ENCODE measurements around the gene SPATA45.

DNA sequence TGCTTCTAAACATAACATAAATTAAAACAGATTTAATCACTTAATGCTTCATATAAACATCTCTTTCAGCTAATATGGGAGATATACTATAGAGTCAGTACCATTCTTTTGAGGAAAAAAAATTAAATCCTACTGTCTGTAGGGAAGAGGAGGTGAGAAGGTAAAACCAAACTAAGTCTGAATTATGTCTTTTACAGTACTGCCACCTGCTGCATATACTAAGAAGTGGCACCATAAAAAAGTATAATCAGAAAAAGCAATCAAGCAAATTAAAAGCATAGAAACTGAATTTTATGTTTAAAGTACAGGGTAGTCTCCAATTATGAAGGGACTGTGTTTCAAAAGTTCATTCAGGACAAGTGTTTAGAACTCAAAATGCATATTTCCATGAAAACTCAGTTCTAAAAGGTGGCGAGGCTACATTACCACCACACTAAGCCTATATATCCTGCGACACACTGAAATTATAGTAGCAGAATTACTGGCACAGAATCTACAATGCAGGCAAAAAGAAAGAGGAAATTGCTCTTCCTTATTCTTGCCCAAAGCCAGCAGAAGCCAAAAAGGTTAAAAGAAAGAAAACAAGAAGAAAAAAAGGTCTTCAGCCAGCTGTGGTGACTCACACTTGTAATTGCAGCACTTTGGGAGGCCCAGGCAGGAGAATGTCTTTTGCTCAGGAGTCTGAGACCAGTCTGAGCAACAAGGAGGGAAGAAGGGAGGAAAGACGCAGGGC, 64.9 kb downstream of the SPATA45 start:
- TF ChIP-seq CTCF (IDR thresholded peaks at IDR 0.05; ENCODE audit: low read depth, low read length, poor library complexity, severe bottlenecking) (peak; percentile 65), EZH2phosphoT487 (IDR thresholded peaks at IDR 0.05; ENCODE audit: borderline replicate concordance, low read length) (no peak)
